Amygdala (tissue), 56 donors: ENCODE measurements around the gene LIN9.
"Not testable (repeated sequence)": the region's sequence is repeated elsewhere in the genome, so short reads cannot be mapped to it uniquely, and the experiment has no call there.

Experiments used
- DNase-seq, 56 donors: peaks; one replicate each; lab custom pipeline; 2025; lab: John Stamatoyannopoulos, UW

Gene LIN9

GRCh38 chr1:226217273-226217672 is 91.7 kb downstream of the LIN9 start:
- no peak for DNase-seq

DNA sequence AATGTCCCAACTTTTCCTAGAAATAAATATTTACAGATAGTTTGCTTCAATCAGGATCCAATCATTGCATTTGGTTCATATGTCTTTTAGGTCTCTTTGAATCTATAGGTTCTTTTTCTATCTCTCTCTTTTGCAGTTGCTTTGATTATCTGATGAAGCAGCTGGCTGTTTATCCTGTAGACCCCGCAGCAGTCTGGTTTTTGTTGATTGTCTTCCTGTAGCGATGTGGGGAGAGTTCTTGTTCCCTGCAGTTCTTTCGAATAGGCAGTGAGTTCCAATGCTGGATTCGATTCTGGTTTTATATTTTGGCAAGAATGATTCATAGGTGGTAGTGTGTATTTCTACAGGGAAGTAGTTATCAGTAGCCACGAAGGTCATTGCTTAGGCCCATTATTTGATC is 92.9 kb downstream of the LIN9 start:
- DNase-seq, result no peak

- no peak for DNase-seq
Observed at GRCh38 chr1:226215239-226215638, 93.7 kb downstream of the LIN9 start.

DNA sequence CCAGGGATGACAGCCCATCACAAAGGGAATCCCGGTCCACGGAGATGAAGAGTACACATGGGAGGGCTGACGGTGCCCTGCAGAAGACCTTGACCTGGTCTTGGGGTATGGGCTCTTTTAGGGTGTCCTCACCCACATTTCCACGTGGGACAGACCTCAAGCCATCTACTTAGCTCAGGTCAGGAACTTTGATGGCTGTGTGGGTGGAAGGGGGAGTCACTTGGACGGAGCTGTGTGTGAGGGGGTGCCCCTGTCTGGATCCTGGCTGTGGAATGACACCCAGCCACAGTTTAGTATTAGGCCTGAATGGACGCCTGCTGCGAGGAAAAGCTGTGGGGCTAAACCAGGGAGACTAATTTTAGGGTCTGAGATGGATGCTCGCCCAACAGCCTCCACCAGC is 96.4 kb downstream of the LIN9 start:
- DNase-seq, result no peak

DNA sequence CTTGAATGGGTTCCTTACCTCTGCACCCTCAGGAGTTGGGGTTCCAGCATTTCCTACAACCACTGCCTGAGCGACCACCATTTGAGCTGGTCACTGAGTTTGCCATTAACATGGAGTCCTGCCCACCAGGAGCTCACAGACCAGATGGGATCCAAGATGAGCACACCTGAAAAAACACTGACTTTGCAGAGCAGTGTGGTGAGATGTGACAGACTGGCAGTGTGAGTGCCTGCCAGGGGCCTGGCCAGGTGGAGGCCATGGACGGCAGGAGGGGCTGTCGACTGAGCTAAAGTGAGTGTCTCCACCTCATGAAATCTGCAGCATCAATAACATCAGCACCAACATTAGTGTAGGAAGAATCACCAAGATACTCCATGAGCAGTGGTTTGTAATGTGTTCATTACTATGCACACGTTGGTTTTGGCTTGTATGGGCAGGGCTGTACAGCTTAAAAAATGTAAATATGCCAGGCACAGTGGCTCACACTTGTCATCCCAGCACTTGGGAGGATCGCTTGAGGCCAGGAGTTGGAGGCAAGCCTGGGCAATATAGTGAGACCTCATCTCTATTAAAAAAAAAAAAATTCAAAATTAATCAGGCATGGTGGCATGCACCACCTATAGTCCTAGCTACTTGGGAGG is 97.7 kb downstream of the LIN9 start:
- no peak for DNase-seq

- no peak for DNase-seq
Observed at GRCh38 chr1:226210571-226211176, 98.3 kb downstream of the LIN9 start.

DNA sequence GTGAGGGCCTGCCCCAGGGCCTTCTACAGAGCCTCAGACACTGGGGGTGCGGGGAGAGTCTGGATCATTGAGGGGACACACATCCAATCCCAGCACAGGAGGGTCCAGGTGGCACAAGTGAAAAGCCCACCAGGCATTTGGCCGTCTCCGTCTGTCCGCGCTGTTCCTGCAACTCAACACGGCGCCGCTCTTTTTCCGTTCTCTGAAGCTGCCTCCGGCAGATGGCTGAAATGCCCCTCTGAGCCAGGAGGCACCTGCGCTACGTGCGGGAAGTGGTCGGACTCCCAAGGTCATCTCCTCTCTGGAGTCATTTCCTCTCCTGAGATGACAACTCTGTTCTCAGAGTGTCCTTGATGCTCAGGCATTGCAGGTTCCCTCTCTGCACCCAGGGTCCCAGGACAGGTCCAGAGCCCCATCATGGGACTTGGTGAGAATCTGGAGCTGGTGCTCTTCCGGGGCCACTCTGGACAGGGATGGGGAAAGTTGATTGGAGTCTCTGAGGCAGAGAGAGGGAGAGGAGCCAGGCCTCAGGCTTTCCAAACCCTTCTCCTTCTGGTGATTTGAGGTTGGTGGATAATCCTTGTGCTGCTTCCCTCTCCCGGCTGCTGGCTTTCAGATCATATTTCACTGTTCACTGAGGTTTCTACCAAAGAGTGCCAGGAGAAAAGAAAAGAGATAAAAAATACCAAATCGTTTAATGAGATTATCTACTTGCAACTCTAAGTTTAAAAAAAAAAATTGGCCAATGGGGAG is 99.5 kb downstream of the LIN9 start:
- DNase-seq, result no peak

DNA sequence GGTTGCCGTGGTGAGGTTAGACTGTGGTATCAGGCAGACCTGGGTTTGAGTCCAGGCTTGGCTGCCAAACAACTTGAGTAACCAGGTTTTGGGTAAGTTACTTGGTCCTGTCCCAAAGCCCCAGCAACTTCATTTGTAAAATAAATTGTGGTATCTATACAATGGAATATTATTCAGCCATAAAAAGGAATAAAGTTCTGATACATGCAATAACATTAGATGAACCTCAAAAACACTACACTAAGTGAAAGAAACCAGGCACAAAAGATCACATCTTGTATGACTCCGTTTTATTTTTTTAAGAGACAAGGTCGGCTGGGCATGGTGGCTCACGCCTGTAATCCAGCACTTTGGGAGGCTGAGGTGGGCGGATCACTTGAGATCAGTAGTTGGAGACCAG is 101.9 kb downstream of the LIN9 start:
- DNase-seq, result no peak

DNA sequence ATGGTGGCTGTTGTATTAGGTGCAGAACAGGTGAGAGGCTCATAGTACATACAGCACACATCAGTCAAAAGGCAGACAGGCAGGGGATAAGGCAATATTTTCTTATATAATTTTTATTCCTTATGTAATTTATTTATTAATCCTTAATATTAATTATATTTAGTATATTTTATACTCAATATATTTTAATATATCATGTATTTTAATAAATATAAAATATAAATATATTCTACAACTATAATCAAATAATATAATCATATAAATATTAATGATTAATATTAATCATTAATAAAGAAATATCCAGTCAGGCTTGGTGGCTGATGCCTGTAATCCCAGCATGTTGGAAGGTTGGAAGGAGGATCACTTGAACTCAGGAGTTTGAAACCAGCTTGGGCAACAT is 104.8 kb downstream of the LIN9 start:
- no peak for DNase-seq

- no peak for DNase-seq
Observed at GRCh38 chr1:226203655-226204054, 105.3 kb downstream of the LIN9 start.

GRCh38 chr1:226203240-226203639 is 105.7 kb downstream of the LIN9 start:
- no peak for DNase-seq

DNA sequence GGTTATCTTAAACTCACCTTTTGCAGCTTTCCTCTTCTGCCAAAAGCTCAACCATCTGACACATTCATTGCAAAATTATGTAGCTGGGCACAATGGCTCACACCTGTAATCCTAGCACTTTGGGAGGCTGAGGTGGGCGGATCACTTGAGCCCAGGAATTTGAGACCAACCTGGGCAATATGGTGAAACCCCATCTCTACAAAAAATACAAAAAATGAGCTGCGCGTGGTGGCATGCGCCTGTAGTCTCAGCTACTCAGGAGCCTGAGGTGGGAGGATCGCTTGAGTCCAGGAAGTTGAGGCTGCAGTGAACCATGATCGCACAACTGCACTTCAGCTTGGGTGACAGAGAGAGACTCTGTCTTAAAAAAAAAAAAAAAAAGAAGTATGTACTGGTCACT is 106.3 kb downstream of the LIN9 start:
- DNase-seq, result not testable (repeated sequence)

GRCh38 chr1:226202246-226202645 is 106.7 kb downstream of the LIN9 start:
- no peak for DNase-seq

GRCh38 chr1:226201029-226201593 is 107.9 kb downstream of the LIN9 start:
- DNase-seq, result no peak

GRCh38 chr1:226199971-226200370 is 109.0 kb downstream of the LIN9 start:
- DNase-seq, result no peak

- DNase-seq, result no peak
Observed at GRCh38 chr1:226195144-226195543, 113.8 kb downstream of the LIN9 start.

GRCh38 chr1:226187380-226187779 is 121.6 kb downstream of the LIN9 start:
- no peak for DNase-seq

- DNase-seq, result no peak
Observed at GRCh38 chr1:226187019-226187322, 122.0 kb downstream of the LIN9 start.

DNA sequence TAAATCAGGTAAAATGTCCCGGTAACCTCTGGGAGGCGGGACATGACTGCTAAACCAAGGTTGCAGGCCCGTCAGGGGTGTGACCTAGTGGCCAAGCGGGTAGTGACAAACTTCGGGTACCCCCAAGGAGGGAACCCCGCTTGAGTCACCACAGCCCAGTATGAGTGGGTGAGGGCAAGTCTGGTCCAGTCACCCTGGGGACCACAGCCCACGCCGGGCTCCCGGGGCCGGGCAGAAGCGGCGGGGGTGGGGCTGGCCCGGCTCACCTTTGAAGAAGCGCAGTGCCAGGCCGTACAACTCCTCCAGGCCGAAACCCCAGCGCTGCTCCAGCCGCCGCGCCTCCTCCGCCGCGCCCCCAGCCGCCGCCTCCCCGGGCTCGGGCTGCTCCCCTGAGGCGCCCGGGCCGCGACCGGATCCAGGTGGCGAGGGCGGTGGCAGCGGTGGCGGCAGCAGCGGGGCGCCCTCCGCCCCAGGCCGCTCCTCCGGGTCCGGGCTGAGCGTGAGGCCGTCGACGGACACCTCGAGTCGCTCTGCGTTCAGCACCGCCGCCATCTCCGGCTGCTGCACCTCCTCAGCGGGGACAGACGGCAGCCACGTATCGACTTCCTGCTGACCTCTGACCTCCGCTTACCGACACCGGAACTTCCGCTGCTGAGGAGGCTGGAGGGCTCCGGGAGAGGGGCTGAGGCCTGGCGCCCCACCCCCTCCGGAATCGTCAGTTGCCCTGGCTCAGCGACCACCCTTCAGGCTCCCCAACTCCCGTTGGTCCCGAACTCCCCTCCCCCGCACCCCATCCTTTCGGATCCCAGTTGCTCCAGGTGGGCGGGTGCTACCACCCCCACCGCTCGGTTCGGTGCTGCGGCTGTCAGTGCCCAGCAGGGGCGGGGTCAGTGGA is 122.6 kb downstream of the LIN9 start, which contains the start of gene ACBD3:
ACBD3 (minus strand) TSS at position 618 of the 895 bp plus-strand sequence; CDS start at position 552, 66 bp downstream.
- peak; percentile 20 to 92 (median 82) for DNase-seq
